HL-60 (cell line): Measurements from ENCODE around the gene FCAMR.

Experiments
- DNase-seq, 2 experiments: peaks; one replicate each; pipeline ENCODE4 v3.0.0-alpha.2; 2010 to 2020; ENCODE audit warnings: low read depth in 1 of 2, low spot score in 1 of 2
- H3K27ac ChIP-seq: fragments of 250-450 bp; sonication (Bioruptor Pico); replicated peaks from 2 replicates; pipeline ENCODE4 v1.5.1; 2020; ENCODE audit warnings: mild to moderate bottlenecking, moderate library complexity
- H3K27me3 ChIP-seq: fragments of 250-450 bp; sonication (Bioruptor Pico); 2 replicates; pipeline ENCODE4 v1.5.1; 2021; ENCODE audit warnings: mild to moderate bottlenecking, moderate library complexity; ENCODE audit not compliant: insufficient read depth, poor library complexity, severe bottlenecking
- H3K4me3 ChIP-seq: replicated peaks from 2 replicates; pipeline ENCODE4 v1.5.1; 2011; ENCODE audit warnings: mild to moderate bottlenecking, control low read depth, low read length; ENCODE audit not compliant: insufficient read depth
- CTCF ChIP-seq: IDR thresholded peaks from one replicate; pipeline ENCODE4 v1.5.1; 2011; ENCODE audit warnings: low read length, control low read depth, inconsistent platforms; ENCODE audit not compliant: insufficient read depth
- GABPA ChIP-seq: IDR thresholded peaks from 2 replicates; pipeline ENCODE4 v1.6.1; 2012; ENCODE audit warnings: low read depth
- POLR2AphosphoS5 ChIP-seq: IDR thresholded peaks from 2 replicates; pipeline ENCODE4 v1.6.1; 2012; ENCODE audit warnings: low read depth
- REST ChIP-seq: IDR thresholded peaks from 2 replicates; pipeline ENCODE4 v1.6.1; 2012; ENCODE audit warnings: low read depth; ENCODE audit not compliant: insufficient replicate concordance
- SPI1 ChIP-seq: IDR thresholded peaks from 2 replicates; pipeline ENCODE4 v1.6.1; 2012; ENCODE audit warnings: low read depth, mild to moderate bottlenecking, borderline replicate concordance

The FCAMR gene

DNA sequence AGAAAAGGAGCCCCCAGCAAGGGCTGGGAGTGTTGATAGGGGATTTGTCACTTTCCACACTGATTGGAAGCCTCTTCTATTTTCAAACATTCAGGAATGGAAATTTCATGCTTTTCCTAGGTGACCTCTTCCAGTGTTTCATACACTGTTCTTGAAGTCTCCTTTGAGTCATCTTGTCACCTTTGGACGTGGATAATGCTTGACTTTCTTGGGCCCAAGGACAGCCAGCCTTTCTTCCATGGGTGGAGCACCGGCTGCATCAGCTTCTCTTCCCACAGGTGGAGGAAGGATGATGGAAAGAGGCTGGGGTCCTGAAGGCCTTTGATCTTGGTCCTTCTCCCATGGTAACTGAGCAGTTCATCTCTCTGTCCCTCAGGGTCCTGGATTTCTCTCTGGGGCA, 12.1 kb downstream of the FCAMR start:
- no peak for DNase-seq
- Histone ChIP-seq H3K27me3 (no peaks in the 10 kb centered on the region), H3K4me3 (no peak overlapping the region), H3K27ac (no peak overlapping the region)
- TF ChIP-seq POLR2AphosphoS5 (no peak), SPI1 (no peak), GABPA (no peak), CTCF (no peak), REST (no peak)

DNA sequence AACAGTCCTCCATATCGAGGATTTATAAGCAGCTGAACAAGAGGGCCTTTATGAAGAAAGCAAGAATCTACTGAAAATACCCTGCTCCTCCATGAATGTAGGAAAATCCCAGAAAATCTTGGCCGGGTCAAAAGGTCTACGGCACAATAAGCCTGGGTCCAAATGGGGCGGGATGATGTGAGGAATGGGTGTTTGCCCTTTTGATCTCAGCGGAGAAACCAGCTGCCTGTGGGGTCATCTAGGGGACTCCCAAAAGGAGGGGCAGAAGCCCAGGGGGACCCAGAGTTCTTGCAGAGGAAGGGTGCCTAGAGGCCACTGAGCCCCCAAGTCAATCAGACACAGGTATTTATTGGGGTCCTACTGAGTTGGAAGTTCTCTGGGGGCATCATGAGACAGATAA, 12.6 kb downstream of the FCAMR start:
- DNase-seq = no peak
- no peak for TF ChIP-seq CTCF
- no peak for TF ChIP-seq POLR2AphosphoS5
- TF ChIP-seq SPI1 = no peak
- no peak for TF ChIP-seq REST
- no peak for TF ChIP-seq GABPA
- Histone ChIP-seq H3K4me3 (no peak overlapping the region), H3K27ac (no peak overlapping the region), H3K27me3 (no peaks in the 10 kb centered on the region)

DNA sequence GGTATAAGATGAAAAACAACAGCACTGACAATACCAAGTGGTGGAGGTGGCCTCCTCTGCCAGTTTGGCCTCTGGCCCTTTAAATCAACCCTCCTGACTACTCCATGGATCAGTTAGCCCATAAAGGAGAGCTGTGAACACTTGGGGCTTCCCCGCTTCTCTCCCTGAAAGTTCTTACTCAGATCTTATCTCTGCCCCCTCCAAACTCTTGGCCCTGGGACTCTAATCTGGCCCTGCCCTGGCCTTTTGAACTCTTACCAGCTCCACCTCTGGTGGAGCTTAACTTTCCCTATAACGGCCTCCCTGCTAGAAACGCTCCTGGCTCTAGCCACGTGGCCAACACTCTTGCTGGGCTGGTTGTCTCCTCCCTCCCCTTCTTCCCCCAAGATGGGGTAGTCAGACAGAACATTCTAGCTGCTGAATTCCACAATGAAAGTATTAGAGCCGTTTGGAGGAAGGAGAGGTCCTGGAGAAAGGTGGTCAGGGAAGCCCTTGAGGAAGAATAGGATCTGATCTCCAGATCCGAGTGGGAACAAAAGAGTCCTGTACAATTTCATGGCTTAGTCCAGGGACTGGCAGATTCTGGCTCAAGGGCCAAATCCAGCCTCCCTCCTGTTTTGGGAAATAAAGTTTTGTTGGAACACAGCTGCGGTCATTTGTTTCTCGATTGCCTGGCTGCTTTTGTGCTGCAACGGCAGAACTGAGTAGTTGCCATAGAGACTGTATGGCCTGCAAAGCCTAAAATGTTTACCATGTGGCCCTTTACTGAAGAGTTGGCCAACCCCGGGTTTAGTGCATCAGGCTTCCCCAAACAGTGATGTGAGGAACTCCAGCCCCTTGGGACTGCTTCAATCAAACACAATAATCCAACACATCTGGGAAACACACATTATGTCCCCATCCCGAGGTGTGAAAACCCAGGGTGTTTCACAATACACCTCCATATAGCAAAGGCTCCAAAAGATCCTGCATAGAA, 14.5 kb downstream of the FCAMR start:
- no peak for DNase-seq
- Histone ChIP-seq H3K27ac (no peak overlapping the region), H3K4me3 (no peak overlapping the region), H3K27me3 (no peaks in the 10 kb centered on the region)
- TF ChIP-seq REST = no peak
- TF ChIP-seq GABPA = no peak
- TF ChIP-seq CTCF = no peak
- no peak for TF ChIP-seq SPI1
- no peak for TF ChIP-seq POLR2AphosphoS5
